ENCODE measurements around the gene SAMD7. TPM values are rescaled to one million over a fixed set of nuclear protein-coding genes. Genes with fewer than 3 reads are reported as not detected.

The SAMD7 gene
- total RNA-seq, 1 donor, result not detected

DNA sequence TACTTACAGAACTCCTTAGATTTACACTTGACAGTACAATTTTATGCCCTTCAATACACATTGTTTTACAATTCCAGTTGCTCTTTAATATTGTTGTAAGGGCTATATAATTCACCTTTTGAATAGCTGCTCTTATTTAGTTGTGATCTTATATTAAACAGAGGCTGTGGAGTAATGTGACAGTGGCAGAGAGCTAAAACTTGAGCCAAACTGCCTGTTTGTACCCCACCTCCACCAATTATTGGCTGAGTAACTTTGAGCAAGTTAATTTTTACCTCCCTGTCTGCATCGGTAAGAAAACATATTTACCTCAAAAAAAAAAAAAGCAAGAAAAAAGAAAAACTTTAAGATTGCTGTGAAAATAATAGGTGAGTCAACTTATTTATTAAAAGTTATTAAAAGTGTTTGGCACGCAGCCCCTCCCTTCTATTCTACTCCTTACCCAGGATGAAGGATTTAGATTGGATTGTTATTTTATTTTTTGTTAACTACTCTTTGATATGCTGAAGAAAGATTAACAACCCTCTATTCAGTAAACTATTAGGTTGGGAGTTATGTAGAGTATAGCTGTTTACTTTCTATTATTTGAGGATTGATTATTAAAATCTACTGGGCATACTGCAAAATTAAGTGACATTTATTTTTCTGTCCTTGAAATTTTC is 57.0 kb downstream of the SAMD7 start:
- peaks cover 37% of the 10 kb centered on the region for H3K4me1 ChIP-seq (ENCODE audit: insufficient read depth, low read length)
- H3K4me3 ChIP-seq (ENCODE audit: low read length), result no peak overlapping the region

DNA sequence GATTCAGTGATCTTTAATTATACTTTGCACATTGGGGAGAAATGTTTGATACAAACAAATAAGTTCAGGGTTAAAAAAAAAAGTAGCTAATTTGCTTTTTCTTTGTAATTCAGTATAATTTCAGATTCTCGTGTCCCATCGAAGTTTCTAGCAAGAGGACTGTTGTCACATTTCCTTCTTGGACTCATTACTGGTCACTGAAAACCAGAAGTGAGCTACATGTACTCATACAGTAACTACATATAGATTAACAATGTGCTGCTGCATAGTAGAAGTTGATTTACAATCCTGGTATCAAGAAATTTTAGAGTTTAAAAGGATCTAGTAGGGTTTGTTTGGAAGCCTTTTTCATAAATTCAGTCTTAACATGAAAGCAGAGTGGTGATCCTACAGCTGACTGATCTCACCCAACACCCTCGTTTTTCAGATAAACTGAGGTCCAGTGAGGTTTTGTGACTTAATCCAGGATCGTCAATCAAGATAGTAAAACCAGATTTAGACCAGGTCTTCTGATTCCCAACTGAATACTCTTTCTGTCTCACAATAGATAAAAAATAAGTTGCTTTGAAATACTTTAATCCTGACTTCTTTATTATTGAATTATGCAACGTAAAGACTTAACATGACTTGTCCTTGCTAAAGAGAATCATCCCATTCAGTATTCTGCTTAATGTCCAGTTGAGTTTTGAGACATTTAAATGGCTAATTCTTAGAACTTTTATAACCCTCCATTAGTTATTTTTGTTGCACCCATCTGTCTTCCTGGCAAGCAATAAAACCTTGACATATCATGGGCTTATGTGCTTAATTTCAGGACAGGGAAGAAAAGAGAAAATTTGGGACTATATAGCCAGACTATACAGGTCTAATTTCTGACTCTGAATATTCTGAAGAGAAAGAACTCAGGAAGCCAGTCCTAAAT is 58.1 kb downstream of the SAMD7 start:
- Histone ChIP-seq H3K9me3 (ENCODE audit: low read depth, low read length) (no peaks in the 10 kb centered on the region), H3K4me3 (ENCODE audit: low read length) (no peak overlapping the region), H3K27me3 (ENCODE audit: insufficient read depth, low read length) (no peaks in the 10 kb centered on the region), H3K4me1 (ENCODE audit: insufficient read depth, low read length) (peaks cover 37% of the 10 kb centered on the region)

More for the DNA sequence above, 57.0 kb downstream of the SAMD7 start:
- H3K27me3 ChIP-seq (ENCODE audit: insufficient read depth, low read length), result no peaks in the 10 kb centered on the region
- H3K9me3 ChIP-seq (ENCODE audit: low read depth, low read length), result no peaks in the 10 kb centered on the region

DNA sequence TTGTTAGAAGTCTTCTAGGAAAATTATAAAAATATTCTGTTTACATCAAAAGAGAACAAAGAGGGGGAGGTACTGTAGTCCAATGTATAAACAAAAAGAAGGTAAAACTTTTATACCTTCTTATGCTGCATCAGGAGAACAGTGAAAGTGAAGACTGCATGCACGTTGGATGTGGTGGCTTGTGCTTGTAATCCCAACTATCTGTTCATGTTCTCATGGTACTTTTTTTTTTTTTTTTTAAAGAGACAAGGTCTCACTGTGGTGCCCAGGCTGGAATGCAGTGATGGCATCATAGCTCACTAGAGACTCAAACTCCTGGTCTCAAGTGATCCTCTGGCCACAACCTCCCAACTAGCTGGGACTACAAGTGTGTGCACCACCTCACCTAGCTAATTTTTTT is 59.5 kb downstream of the SAMD7 start:
- Histone ChIP-seq H3K27me3 (ENCODE audit: insufficient read depth, low read length) (no peaks in the 10 kb centered on the region), H3K4me3 (ENCODE audit: low read length) (no peak overlapping the region), H3K9me3 (ENCODE audit: low read depth, low read length) (no peaks in the 10 kb centered on the region), H3K4me1 (ENCODE audit: insufficient read depth, low read length) (peaks cover 33% of the 10 kb centered on the region)

DNA sequence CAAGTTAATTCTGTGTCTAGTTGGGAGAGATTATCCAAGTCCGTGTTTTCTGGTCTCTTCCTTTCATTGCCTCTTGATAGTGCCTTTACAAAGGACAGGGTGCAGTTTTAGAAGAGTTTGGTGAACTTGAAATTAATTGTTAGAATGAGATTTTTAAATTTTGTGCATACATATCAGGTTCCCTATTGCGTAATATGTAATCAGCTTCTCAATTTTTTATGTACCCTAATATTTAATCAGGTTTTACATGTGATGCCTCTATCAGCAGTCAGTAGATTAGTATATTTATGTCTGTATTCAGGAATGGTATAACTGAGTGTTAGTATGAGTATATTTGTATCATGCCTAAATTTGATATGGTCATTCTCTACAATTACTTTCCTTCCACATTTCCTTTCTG is 60.1 kb downstream of the SAMD7 start:
- H3K4me3 ChIP-seq (ENCODE audit: low read length), result no peak overlapping the region
- no peaks in the 10 kb centered on the region for H3K9me3 ChIP-seq (ENCODE audit: low read depth, low read length)
- peaks cover 31% of the 10 kb centered on the region for H3K4me1 ChIP-seq (ENCODE audit: insufficient read depth, low read length)
- H3K27me3 ChIP-seq (ENCODE audit: insufficient read depth, low read length), result no peaks in the 10 kb centered on the region

DNA sequence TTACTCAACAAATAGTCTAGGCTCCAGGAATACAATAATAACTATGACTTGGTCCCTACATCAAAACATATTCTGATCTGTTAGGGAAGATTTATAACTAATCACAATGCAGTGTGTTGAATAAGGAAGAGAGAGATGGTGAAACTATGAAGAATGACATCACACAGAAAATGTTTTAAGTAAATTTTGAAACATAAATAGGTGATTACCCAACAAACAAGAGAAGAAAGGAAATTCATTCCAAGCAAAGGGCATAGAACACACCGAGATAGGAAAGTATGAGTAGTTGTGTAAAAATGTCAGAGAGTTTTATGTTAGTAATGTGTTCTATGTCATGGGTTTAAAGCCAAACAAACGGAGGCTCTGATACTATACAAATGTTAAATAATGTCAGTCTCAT is 68.7 kb downstream of the SAMD7 start:
- Histone ChIP-seq H3K4me3 (ENCODE audit: low read length) (no peak overlapping the region), H3K27me3 (ENCODE audit: insufficient read depth, low read length) (no peaks in the 10 kb centered on the region), H3K4me1 (ENCODE audit: insufficient read depth, low read length) (peaks cover 11% of the 10 kb centered on the region), H3K9me3 (ENCODE audit: low read depth, low read length) (no peaks in the 10 kb centered on the region)

GRCh38 chr3:169984292-169984691 is 72.9 kb downstream of the SAMD7 start:
- Histone ChIP-seq H3K4me3 (ENCODE audit: low read length) (no peak overlapping the region), H3K27me3 (ENCODE audit: insufficient read depth, low read length) (no peaks in the 10 kb centered on the region), H3K9me3 (ENCODE audit: low read depth, low read length) (no peaks in the 10 kb centered on the region), H3K4me1 (ENCODE audit: insufficient read depth, low read length) (peaks cover 7% of the 10 kb centered on the region)

Other genes starting within 250 kb of the SAMD7 start
- under 0.01 TPM for gene MECOM, start 247.9 kb upstream of the SAMD7 start, total RNA-seq
- gene TERC, start 146.5 kb upstream of the SAMD7 start, total RNA-seq, result 382 TPM
- not detected for gene ACTRT3, start 142.0 kb upstream of the SAMD7 start, total RNA-seq
- 36.6 TPM for gene MYNN, start 138.2 kb upstream of the SAMD7 start, total RNA-seq
- not detected for gene LRRIQ4, start 98.7 kb upstream of the SAMD7 start, total RNA-seq
- gene LRRC34, start 98.7 kb upstream of the SAMD7 start, total RNA-seq, result 0.73 TPM
- not detected for gene LRRC31, start 41.6 kb upstream of the SAMD7 start, total RNA-seq
- 63.8 TPM for gene SEC62, start 55.2 kb downstream of the SAMD7 start, total RNA-seq
- 19.9 TPM for gene GPR160, start 126.4 kb downstream of the SAMD7 start, total RNA-seq